GM18519 (cell line): ENCODE results near the gene WRNIP1.
"Not testable (repeated sequence)": the region's sequence is repeated elsewhere in the genome, so short reads cannot be mapped to it uniquely, and the experiment has no call there.

Source experiments
- ATAC-seq: cut with Tn5 transposase; IDR thresholded peaks from one replicate; pipeline ENCODE4 v1.9.1; 2021; ENCODE audit warnings: mild to moderate bottlenecking, moderate library complexity; ENCODE audit not compliant: unreplicated experiment, low FRiP score

Gene WRNIP1

GRCh38 chr6:2760882-2761842 is 4.0 kb upstream of the WRNIP1 start:
- no peak for ATAC-seq

DNA sequence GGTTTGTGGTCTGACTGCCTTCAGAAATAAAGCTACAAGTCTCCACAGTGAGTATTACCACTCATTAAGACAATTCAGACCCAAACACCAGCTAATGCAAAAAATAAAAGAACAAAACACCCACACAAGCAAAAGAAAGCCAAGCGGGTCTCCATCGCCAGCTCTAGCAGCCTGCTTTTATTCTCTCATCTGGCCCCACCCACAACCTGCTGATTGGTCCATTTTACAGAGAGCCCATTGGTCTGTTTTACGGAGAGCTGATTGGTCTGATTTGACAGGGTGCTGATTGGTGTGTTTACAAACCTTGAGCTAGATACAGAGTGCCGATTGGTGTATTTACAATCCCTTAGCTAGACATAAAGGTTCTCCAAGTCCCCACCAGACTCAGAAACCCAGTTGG is 2.3 kb upstream of the WRNIP1 start:
- not testable (repeated sequence) for ATAC-seq

DNA sequence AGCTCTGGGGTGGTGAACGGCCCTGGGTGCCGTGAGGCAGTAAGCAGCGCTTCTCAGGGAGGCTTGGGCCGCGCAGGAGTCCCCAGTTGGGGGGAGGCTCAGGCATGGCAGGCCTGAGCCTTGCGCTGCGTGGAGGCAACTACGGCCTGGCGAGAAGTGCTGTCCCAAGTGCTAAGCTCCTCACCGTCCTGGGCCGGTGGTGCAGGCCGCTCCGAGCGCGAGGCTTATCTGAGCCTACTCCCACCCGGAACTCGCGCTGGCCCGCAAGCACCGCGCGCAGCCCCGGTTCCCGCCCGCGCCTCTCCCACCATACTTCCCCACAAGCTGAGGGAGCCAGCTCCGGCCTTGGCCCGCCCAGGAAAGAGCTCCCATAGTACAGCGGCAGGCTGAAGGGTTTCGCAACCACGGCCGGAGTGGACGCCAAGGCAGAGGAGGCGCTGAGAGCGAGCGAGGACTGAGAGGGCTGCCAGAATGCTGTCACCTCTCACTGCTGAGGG is 1.8 kb upstream of the WRNIP1 start:
- no peak for ATAC-seq

DNA sequence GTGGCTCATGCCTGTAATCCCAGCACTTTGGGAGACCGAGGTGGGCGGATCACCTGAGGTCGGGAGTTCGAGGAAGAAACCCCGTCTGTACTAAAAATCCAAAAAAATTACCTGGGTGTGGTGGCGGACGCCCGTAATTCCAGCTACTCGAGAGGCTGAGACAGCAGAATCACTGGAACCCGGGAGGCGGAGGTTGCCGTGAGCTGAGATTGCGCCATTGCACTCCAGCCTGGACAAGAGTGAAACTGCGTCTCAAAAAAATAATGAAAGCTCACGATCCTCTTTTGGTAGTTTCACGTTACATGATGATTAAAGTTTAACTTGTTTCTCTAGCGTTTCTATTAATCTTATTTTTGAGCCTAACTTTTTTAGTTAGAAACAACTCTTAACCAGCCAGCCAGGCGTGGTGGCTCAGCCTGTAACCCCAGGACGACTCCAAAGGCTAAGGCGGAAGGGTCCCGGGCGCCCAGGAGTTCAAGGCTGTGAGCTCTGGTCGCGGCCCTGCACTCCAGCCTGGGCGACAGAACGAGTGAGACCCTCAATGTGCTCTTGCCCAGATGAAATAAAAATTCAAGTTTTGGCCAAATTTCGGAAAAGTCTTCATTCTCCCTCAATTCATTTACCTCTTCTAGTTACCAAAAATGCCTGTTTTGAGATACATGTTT is 1.2 kb upstream of the WRNIP1 start:
- no peak for ATAC-seq

DNA sequence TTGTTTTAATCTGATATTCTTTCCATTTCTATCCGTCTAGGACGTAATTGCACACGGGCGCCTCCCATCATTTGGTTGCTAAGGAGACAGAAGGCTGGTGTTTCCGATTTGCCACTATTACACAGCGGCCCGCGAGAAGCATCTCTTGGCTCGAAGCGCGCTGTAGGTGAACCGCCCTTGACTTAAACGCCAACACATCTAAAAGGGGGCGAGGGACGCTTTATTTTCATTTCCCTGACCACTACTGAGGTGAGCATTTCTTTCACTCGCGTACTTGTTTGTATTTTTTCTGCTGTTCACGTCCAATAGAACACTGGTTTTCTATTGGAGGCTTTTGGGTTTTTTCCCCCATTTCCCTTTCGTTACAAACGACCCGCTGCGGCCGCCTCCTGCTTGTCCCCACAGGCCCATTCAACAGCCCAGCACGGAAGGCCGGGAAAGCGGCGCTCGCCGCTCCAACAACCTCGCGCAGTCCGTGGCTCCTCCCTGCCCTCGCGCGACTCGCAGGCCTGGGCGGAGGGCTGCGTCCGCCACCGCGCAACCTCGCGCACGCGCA is 505 bp upstream of the WRNIP1 start:
- peak; percentile 38 for ATAC-seq

DNA sequence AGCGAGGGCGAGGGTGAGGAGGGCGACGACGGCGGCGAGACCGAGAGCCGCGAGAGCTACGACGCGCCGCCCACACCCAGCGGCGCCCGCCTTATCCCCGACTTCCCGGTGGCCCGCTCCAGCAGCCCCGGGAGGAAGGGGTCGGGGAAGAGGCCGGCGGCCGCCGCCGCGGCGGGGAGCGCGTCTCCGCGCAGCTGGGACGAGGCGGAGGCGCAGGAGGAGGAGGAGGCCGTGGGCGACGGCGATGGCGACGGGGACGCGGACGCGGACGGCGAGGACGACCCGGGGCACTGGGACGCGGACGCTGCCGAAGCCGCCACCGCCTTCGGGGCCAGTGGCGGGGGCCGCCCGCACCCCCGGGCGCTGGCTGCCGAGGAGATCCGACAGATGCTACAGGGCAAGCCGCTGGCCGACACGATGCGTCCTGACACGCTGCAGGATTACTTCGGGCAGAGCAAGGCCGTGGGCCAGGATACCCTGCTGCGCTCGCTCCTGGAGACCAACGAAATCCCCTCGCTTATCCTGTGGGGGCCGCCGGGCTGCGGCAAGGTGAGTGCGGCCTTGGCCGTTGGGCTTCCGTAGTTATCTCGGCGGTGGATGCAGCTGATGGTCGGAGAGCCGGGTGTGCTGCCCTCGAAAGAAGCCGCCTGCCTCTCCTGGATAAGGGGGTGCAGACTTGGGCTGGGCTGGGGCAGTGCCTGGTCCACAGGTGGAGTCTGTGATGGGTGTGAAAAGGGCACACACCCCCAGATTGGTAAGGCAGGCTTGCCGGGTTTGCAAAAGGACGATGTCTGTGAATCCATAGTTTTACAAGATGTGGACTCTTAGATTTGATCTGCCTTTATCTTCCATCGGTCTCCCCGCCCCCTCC is 938 bp downstream of the WRNIP1 start:
- peak; percentile 1 for ATAC-seq

DNA sequence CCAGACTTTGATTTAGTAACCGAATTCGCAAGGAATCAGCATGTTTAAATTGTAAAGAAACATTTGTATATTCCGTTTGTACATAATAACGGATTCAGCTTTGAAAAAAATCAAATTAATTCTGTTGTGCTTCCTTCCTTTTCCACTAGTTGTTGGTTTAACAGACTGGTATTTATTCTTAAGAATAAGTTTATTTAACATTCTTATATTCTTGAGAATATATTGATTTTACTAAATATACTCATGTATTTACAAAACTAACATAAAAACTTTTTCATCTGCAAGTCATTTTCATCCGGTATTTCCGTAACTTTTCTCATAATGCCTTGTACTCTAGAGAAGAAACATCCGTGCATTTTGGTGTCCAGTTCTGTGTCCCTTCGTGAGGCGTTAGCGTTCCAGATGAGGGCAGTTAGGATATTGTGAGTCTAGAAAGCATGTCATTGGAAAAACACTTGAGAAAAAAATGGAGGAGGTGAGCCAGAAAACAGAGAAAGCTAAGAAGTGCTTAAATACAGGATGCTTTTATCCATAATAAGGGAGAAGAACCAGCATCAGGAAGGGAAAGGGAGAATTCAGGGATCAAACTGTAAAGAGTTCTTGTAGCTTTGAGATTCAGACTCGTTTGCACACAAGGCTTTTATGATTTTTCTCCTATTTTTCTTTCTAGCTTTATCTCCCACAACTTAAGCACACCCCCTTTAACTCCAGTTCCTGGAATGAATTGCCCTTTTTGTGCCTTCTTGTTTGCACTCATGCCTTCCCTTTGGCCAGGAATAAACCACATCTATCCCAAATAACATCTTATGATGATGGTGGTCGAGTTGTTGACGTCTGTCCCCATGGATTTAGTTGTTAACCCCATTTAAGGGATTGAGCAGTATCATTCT is 1.8 kb downstream of the WRNIP1 start:
- ATAC-seq: no peak

DNA sequence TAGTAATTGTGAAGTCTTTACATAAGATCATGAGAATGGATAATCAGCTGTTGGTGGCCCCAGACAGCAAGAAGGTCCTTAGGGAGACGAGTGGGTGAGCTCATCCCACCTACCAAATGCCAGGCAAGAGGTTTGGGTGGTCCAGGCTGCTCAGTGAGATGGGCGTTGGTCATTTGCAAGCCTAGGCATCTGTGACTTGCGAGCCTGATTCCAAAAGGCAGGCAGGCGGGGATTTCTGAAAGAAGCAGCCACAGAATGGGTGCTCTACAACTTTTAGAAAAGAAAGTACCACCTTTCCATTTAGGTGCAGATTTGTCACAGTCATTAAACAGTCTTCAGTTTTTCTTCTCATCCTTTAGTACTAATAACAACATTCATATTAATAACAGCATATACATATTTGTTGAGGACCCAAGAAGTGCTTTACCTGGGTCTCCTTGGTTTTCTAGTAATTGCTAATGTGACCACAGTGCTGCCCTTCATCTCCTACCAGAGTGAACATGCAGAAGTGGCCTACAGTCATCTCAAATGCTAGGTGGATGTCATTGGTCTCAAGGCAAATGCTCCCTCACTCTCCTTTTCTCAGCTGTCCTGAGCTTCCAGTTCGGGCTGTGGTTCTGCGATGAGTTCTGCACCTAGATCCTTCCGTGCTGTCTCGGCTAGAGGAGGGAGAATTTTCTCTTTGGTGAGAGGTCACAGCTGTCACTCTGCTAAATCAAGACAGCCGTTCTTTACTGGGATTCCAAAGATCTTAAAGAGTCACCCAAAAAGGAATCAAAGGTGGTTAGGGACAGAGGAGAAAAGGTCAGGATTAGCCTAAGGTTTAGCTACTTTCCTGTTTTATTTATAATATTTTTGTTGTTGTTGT is 2.7 kb downstream of the WRNIP1 start:
- ATAC-seq: no peak

- ATAC-seq: no peak
Observed at GRCh38 chr6:2768696-2769095, 3.5 kb downstream of the WRNIP1 start.

- no peak for ATAC-seq
Observed at GRCh38 chr6:2770171-2770570, 5.0 kb downstream of the WRNIP1 start.

DNA sequence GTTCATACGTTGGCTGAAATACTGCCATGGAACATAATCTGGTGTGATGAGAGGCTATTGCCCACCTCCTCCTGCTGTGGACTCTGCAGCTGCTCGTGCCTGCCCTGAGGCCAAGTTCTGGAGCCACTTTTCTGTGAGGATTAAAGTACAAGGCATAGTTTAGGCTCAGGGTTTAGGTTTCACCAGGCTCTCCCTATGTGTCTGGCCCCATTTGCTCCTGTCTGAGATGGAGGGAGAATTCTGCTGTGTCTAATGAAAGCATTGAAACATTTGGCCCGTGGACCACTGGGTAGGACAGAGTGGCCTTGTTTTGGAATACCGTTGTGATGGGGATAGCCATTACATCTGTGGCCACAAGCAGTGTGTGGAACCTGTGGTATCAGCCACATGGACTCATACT is 5.9 kb downstream of the WRNIP1 start:
- ATAC-seq: no peak

DNA sequence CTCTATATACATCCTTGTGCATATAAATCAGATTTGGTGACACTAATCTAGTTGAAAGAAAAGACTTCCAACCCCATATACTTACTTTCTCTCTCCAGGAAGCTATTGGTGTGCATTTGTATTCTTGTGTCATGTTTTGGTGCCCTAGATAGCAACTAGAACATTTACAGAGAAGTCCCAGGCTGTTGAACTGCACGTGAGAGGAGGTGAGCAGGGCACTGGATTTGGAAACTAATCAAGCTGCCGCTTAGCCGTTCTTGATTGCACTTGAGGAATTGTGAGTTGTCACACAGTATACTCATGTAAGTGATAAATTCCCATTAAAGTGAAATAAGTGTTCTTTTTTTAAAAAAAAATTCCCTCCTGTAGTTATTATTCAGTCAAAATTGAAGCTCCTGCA is 7.6 kb downstream of the WRNIP1 start:
- ATAC-seq: no peak

DNA sequence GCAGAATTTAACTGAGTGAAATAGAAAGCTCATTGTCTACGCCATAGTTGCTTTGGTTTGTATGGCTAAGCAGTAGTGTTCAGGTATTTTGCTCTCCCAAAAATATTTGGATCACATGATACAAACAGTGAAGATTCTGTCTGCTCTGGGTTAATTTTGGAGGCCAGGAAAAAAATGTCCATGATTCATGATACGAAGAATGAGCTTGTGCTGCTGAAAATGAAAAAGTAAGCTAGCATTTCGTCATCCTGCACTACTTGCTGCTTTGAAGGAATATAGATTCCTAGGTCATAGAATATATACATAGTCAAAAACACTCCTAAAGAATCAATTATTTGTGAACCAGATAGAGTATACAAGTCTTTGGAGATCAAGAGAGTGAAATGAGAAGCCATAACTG is 8.3 kb downstream of the WRNIP1 start:
- no peak for ATAC-seq

DNA sequence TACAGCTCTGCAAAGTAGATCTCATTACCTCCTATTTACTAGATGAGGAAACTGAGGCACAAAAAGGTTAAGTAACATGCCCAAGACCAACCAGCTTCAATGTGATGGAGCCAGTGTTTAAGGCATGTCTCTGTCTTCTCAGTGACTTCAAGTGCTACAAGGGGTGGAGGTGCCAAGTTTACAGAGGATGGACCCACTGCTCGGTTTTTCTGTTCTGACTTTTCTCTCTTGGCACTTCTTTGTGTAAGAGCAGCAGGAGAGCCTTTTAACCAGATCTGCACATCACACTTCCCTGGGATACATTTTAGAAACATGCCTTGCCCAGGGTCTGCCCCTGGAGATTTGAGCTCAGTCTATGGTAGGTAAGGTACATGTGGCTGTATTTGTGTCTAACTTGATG is 9.8 kb downstream of the WRNIP1 start:
- no peak for ATAC-seq

DNA sequence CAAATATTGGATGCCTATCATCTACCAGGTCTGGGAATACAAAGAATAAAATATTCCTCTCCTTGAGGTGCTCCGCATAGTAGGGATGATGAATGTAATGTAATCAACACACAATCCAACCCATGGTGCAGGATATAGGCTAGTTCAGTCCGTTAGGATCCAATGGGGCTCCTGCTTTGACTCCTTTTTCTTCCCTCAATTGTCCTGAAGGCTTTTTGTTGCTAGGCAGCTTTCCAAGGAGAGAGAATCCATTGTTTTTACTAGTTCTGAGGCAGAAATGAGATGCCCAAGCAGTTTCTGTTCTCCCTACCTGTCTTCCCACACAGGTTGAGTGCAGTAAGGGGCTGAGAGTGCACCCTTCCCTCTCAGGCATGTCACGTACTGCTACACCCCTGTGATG is 12.1 kb downstream of the WRNIP1 start:
- ATAC-seq: no peak

DNA sequence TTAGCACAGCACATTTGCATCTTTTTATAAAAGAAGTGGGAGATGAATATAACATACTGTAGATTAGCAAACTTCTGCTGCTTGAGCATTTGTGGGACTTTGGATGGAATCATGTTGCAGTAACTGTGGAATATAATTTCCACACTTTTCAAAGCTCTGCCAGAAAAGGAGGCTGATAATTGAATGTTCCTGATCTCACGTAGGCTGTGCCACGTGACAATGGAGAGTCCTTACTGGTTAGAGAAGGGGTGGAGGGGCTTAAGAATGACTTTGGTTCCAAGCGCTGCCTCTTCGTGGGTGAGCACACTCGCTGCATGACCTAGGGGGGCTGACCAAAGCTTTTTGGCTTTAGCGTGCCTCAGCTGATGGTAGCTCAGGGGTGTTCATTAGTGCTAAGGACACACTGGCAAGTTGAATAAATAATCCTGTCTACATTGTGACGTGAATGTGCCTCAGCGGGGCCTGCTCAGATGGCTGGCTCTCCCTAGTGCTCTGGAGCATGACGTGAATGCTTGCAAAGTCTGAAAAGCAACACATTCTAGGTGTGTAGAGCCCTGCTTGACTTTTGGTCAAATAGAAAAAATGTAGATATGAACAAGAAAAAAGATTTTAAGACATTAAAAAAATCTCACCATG is 15.0 kb downstream of the WRNIP1 start:
- ATAC-seq: no peak

DNA sequence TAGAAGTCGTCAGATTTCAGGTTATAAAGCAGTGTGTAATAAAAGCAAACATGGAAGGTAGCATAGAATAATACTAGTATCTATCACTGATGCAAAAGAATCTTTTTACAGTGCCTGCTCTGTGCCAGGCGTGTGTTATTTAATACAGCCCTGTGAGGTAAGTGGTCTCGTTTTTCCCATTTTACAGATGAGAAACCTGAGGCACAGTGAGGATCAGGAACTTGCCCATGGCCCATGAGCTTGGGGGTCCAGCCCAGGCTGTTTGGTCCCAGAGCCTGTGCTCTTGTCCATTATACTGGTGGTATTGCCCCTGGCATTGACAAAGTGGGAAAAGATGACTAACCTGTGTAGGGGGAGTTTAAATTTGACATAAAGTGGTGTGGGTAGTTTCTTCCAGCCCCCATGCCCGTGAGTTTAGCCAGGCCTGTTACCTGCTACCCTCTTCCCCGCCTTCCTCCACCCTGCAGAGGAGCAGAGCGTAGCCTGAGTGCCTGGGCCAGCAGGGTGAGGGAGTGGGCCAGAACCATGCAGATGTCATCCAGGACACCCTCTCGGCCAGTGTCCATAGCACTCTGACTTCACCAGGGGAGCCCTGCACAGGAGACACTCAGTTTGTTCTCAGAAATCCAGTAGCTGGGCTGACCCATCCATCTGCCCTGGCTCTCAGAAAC is 16.6 kb downstream of the WRNIP1 start:
- no peak for ATAC-seq

DNA sequence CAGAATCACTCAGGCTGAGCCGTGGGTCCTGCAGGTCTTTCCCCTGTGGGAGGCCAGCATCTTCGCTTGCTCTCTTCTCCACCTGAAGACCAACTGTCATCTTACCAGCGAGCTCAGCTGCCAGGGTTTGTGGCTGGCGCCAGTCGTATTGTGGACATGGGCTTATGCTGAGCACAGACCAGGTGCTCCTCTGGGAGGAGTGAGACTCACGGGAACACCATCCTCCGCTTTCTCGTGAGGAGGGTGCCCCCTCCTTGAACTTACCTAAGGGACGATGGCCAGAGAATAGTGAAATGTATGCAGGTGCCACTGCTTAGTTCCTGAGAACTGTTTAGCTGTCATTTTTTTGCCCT is 17.1 kb downstream of the WRNIP1 start:
- no peak for ATAC-seq
